GM18517 (cell line): ENCODE measurements around the gene MRPL58.
"Not testable (repeated sequence)": the region's sequence is repeated elsewhere in the genome, so short reads cannot be mapped to it uniquely, and the experiment has no call there.

ENCODE experiments used
- ATAC-seq: cut with Tn5 transposase; IDR thresholded peaks from one replicate; pipeline ENCODE4 v1.9.1; 2021; ENCODE audit warnings: mild to moderate bottlenecking, moderate library complexity; ENCODE audit not compliant: unreplicated experiment

MRPL58 gene

DNA sequence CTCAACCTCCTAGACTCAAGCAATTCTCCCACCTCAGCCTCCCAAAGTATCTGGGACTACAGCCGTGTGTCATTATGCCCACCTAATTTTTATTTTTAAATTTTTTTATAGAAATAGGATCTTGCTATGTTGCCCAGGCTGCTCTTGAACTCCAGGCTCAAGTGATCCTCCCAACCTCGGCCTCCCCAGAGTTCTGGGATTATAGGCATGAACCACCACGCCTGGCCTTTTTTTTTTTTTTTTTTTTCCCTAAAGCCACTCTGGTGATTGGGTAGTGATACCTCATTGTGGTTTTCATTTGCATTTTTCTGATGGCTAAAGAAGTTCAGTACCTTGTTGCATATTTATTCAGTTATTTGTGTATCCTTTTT lies 26.3 kb upstream of the MRPL58 start:
- ATAC-seq = no peak

DNA sequence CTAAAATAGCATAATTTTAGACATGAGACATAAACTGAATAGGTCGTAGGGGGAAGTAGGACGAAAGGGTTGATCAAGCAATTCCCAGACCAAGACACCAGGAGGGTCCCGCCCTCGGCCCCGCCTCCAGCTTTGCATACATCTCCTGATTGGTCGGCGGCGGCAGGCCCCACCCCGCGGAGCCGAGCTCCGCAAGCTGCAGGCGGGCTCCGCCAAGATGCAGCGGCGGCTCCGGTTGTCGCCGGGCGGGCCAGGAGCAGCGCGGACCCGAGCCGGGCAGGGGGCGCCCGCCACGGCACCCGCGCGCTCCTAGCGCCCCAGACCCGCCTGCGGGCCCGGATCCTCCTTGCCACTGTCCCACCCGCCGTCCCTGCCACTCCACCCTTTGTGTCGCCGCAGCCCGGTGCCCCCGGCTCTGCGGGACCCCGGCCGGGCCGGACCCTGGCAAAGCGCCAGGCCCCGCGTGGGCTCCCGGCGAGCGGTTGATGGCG lies 25.0 kb upstream of the MRPL58 start, which contains the start of gene CDR2L:
Gene CDR2L, plus strand, starts transcription at position 215 of the 491 bp plus-strand sequence. CDS start 412 bp downstream, outside the sequence.
- no peak for ATAC-seq

DNA sequence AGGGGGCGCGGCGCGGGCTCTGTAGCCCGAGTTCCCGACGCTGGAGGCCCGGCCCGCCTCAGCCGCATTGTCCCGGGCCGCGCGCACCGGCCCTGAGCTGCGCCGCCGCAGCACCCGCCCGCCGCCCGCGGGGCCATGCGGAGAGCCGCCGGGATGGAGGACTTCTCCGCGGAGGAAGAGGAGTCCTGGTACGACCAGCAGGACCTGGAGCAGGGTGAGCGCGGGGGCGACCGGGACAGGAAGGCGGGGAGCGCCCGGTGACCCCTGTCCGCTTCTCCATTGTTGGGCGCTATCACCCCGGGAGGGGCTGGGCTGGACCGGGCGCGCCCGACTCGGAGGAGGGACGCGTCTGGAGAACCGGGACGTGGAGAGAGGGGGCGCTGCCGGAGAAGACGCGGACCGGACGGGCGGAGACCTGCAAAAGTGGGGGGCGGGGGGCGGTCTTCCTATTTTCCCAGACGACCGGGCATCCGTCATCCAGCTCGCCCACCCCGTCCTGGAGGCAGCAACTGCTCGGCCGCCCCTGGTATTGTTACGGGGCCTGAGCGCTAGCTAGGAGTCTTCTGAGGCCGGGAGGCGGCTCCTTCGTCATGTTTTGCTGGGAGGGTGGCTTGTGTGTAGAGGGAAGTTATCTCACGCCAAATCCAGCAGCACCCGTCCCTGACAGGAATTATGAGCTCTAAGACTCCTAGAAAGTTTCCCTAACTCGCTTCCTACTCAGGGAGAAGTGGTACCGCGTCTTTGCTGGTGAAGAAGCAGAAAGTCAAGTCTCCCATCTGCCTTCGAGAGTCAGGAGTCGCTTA lies 24.4 kb upstream of the MRPL58 start:
- ATAC-seq = no peak

DNA sequence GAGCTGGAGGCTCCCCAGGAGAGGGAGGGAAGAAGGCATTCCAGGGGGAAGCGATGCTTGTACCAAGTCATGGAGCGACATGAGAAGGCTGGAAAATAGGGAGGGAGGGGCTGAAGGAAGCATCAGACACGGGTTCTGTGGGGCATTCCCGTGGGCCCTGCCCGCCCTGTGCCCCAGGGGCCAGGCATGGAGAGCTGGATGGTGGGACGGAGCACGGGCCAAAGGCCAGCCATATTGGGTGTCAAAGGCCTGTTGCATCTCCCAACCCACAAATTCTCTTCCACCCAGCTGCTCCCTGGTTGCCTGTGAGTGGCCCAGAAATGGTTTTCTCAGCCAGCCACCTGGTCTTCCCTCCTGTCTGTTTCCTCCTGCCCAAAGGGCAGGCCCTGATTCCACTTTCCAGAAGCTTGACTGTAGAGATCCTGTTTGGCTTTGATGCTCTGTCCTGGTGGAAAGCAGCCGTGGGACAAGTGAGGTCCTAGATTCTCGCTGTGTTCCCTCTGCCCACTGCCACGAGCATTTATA lies 21.8 kb upstream of the MRPL58 start:
- no peak for ATAC-seq

DNA sequence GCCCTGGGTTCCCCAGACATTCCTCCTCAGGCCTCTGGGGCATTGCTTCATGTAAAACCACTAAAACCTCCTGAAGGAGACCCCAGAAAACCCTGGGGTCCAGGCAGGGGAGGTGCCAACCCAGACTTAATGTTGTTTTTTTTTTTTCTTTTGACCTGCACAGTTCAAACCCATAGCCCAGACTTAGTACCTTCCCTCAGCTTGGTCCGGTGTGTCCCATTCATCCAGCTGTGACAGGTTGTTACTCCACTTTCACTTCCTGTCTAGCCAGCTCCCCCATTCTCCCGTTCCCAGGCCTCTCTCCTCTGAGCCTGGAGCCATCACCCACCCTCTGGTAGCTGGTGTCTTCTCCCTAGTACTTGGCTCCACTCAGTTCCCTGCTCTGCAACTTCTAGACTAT lies 20.2 kb upstream of the MRPL58 start:
- ATAC-seq = no peak

DNA sequence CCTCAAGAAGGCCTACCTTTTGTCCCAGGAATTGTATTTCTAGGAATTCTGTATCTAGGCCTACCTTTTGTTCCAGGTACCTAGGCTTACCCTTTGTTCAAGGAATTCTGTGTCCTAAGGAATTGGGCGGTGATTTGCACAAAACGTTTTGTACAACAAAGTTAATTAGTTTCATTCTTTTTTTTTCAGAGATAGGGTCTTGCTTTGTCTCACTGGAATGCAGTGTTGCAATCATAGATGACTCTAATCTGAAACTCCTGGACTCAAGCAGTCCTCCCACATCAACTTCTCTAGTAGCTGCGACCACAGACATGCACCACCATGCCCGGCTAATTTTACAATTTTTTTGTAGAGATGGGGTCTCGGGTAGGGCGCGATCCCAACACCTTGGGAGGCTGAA lies 18.0 kb upstream of the MRPL58 start:
- no peak for ATAC-seq

DNA sequence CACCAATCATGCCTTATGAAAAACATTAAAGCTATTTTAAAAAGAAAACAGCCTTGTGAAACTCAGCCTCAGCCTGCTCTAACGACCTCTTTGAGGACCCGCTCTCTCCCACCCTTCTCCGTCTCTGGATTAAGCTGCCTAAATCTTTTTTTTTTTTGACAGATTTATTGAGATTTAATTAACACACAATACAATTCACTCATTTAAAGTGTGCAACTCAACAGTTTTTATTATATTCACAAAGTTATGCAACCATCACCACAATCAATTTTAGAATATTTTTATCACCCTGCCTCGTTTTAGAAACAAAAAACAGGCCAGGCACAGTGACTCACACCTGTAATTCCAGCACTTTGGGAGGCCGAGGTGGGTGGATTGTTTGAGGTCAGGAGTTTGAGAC lies 16.6 kb upstream of the MRPL58 start:
- no peak for ATAC-seq

DNA sequence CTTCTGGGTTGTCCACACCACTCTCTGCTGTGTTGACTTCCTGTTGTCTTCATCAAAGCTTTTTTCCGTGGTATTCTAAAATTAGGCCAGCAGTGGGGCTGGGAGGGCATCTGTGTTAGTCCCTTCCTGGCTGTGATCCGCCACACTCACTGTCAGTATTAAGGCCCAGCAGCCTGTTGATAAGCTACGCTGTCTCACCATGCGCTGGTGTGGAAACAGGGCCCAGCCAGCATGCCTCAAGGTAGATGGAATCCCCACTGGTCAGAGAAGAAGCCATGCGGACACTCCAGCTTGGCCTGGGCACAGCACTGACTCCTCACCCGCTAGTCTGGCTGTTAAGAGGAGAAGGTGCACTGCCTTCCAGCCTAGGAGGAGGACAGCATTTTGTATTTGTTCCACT lies 13.7 kb upstream of the MRPL58 start:
- ATAC-seq = no peak

DNA sequence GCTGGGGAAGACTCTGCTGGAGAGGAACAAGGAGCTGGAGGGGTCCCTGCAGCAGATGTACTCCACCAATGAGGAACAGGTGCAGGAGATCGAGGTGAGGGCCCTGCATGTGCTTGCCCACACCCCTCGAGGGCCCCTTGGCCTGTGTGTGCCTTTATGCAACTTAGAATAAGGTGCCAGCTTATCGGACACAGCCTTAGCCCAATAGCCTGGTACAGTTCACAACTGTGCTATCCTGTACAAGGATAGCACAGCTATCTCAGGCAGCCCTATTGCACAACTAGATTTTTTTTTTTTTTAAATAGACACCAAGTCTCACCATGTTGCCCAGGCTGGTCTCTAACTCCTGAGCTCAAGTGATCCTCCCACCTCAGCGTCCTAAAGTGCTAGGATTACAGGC lies 12.9 kb upstream of the MRPL58 start:
- ATAC-seq = no peak

DNA sequence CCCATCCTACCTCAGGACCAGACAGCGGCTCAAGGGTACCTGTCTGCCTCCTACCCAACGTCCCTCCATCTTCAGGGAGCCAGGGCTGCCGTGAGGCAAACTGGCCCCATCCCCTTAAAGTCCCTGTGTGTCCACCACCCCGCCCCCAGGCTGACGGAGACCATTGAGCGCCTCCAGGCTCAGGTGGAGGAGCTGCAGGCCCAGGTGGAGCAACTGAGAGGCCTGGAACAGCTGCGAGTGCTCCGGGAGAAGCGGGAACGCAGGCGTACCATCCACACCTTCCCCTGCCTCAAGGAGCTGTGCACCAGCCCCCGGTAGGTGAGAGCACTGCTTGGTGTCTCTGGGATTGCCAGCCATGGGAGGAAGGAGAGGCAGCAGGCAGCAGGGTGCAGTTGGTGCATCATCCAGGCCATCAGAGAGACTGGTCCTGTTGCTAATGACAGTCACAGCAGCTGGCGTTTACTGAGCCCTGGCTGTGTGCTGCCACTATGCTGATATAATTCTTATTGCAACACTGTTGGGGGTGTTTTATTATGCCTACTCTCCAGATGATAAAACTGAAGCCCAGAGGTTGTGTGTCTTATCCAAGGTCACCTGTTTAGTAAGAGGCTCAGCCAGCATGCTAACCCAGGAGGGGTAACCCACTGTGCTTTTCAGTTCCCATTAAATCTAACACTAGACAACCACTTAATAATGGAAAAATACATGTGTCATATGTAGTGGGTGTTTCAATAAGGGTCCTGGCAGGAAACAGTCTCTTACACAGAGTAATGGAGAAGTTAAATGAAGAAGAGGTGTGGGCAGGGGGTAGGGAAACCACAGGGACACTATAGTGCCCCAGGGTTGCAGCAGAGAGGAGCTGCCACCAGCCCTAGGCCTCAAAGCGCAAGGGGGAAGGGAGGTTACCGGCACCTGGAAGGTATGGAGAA lies 10.3 kb upstream of the MRPL58 start:
- no peak for ATAC-seq

DNA sequence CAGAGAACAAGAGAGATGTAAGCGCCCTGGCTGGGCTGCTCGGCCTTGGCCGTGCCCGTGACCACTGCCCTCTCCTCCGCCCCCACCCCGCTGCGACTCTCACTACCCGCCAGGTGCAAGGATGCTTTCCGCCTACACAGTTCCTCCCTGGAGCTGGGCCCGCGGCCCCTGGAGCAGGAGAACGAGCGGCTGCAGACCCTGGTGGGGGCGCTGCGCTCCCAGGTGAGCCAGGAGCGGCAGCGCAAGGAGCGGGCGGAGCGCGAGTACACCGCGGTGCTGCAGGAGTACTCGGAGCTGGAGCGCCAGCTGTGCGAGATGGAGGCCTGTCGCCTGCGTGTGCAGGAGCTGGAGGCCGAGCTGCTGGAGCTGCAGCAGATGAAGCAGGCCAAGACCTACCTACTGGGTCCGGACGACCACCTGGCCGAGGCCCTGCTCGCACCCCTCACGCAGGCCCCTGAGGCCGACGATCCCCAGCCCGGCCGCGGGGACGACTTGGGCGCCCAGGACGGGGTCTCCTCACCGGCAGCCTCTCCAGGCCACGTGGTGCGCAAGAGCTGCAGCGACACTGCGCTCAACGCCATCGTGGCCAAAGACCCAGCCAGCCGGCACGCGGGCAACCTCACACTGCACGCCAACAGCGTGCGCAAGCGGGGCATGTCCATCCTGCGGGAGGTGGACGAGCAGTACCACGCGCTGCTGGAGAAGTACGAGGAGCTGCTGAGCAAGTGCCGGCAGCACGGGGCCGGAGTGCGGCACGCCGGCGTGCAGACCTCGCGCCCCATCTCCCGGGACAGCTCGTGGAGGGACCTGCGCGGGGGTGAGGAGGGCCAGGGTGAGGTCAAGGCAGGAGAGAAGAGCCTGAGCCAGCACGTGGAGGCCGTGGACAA lies 9.2 kb upstream of the MRPL58 start:
- ATAC-seq = no peak

DNA sequence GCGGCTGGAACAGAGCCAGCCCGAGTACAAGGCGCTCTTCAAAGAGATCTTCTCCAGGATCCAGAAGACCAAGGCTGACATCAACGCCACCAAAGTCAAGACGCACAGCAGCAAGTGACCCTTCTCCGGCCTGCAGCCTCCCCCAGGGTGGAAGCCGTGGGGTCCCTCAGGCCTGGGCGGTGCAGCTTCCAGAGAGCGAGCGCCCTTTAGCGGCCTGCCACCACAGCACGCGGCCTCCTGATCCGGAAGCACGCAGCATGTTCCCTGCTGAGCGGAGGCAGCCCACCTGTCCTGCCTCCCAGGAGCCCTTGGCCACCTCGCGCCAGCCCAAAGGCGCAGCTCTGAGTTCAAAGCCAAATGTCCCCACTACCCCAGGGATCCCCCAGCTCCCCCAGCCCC lies 8.5 kb upstream of the MRPL58 start:
- no peak for ATAC-seq

DNA sequence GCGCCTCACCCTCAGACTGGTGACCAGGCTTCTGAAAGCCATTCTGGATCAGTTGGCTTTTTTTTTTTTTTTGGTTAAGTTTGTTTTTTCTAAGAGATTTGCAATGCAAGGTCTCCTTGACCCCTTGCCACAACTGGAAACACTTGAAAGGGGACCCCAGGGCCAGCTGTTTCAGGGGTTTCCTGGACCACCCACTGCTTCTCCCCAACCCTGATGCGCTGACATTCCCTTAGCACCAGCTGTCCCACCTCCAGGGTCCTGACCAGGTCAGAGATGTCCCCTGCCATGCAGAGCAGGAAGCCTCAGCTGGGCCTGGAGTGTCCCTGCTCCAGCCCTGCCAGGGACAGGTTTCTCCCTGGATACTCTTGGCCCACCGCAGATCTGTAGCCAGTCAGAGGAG lies 8.1 kb upstream of the MRPL58 start:
- ATAC-seq = no peak

DNA sequence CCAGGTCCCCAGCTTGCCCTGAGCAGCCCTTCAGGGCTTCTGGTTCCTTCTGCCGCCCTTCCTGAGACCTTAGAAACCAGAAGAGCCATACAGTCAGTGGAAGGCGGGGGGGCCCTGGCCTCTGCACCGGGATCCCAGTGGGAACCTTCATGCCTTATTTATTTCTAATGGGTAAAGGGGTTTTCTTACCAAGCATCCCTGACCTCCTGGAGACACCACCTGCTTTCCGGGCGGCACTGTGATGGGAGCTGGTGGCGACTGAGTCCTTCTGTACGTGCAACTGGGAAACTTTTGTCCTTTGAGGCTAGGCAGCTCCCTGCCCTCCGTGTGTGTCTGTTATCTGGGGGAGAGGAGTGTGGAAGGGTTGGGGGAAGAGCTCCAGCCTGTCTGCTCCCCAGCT lies 7.2 kb upstream of the MRPL58 start:
- ATAC-seq = no peak

DNA sequence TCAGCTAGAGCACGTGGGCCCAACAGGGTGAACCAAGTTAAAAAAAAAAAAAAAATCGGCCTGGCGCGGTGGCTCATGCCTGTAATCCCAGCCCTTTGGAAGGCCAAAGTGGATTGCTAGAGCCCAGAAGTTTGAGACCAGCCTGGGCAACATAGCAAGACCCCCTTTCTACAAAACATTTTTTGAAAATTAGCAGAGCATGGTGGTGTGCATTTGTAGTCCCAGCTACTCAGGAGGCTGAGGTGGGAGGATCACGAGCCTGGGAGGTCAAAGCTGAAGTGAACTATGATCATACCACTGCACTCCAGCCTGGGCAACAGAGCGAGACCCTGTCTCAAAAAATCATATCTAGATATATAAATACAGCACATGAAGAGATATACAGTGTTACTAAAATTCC lies 6.4 kb upstream of the MRPL58 start:
- not testable (repeated sequence) for ATAC-seq

DNA sequence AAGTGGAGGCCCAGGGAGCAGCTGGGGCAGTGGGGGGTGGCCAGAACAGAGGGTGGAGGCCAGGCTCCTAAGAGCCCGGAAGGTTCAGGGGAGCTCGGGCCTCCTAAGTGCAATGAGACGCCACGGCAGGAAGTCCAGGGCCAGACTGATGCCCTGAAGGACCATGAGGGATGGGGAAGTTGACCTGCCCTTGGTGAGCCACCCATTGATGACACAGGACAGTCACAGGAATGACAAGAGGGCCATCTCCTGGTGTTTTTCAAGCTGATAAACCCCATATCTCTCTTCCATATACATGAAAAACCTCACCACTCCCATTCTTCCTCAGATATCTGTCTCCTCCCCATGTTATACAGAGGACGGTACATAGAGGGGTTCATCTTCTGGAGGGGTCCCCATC lies 5.8 kb upstream of the MRPL58 start:
- no peak for ATAC-seq

DNA sequence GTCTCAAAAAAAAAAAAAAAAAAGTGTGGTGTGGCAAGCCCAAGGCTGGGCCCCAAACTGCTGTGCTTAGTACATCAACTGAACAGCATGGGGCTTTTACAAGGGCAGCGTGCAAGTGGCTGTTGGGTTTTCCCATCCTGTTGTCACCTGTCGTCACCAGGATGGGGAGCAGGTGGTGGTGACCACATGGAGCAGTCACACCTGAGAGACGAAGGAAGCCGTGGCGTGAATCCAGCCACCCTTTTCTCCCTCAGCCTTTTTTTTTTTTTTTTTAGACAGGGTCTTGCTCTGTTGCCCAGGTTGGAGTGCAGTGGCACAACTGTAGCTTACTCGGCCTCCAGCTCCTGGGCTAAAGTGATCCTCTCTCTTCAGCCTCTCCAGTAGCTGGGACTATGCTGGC lies 4.1 kb upstream of the MRPL58 start:
- ATAC-seq = no peak

DNA sequence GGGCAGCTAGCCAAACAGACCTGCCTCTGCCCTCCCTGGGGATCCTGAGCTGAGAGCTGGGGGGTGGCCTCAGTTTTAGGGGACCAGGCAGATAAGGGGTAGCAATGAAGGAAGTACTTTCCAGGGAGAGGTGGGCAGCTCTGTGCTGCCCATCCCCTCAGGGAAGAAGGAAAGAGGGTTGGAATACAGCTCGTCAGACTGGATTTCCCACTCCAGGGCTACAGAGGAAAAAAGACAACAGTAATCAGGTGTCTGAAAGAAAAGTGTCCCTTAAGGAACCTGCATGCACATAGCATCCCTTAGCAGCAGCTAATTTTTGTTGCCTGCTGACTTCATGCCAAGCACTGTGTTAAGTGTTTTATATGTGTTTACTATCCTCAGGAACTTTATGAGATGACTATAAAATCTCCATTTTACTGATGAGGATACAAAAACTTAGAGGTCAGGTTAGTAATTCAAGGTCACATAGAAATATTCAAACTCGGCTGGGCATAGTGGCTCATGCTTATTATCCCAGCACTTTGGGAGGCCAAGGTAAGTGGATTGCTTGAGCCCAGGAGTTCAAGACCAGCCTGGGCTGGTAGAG lies 3.2 kb upstream of the MRPL58 start:
- ATAC-seq = no peak

DNA sequence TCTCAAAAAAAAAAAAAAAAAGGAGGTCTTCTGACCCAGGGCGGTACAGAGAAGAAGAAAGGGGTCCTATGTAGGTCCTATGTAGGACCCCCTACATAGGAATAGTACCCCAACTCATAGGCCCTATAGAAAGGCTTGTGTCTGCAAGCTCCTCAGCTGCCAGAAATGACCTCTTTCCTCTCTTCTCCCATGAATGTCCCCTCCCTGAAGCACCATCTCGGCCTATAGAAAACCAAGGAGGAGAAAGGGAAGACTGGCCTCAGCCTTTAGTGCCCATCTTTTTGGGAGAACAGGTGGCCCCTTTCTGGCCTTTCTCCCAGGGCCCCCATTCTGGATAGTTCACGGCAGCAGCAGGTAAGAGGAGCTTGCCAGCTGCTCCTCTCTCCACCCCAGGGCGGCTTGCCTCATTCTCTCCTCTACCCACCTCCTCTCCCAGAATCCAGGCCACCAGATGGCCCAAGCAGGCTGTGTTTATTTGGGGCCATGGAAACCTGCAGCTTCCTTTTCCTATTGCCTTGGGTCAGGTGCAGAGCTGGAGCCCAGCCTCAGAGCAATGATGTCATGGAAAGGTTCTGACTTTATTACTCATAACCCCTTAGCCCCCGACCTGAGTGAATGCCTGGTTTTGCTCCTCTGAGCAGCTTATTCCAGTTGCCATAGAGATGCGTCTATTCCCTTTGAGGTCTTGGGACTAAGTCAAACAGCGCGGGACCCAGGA lies 1.6 kb upstream of the MRPL58 start:
- no peak for ATAC-seq
